ENCODE results near the gene DCDC1.

DNA sequence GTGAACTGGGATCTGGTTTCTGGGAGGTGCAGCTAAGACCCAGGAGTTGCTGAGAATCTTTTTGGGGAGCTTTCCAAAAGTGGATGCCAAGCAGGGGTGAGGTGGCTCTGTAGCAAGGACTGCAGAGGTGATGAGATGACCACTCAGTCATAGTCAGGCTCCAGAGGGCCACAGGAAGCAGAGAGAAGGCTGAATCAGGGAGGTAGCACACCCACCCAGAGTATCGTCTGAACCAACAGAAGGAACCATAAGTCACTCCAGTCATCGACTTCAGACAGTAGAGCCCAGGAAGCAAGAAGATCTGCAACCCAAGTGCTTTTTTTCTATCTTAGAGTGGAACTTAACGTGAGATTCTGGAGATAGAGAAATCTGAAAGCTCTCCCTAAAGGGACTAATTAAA lies 447.7 kb downstream of the DCDC1 start:
- TF ChIP-seq CTCF (IDR thresholded peaks at IDR 0.05) (no peak), POLR2A (IDR thresholded peaks at IDR 0.05) (no peak)
